Endothelial cell of umbilical vein (primary cell): ENCODE measurements around the gene CXCR1. TPM values are rescaled to one million over a fixed set of nuclear protein-coding genes. Genes with fewer than 3 reads are reported as not detected.

Experiments
- BruUV-seq: library from RNA; stranded (reverse); fragments of 400-500 nt; replicated peaks from 2 replicates; lab custom pipeline; 2021; lab: Mats Ljungman, UMichigan
- CTCF ChIA-PET: fragments of 300-600, 350-600 bp; sonication (Branson Sonifier 250); formaldehyde crosslinking; loops from one replicate; lab custom pipeline; 2021; ENCODE audit warnings: antibody characterized with exemption, inconsistent platforms; lab: Charles Lee
- POLR2A ChIA-PET: fragments of 300-600, 350-600 bp; sonication (Branson Sonifier 250); formaldehyde crosslinking; loops from one replicate; lab custom pipeline; 2021; ENCODE audit warnings: antibody characterized with exemption, inconsistent platforms; lab: Charles Lee
- DNase-seq: peaks from one replicate; pipeline ENCODE4 v3.0.0-alpha.2; 2011; ENCODE audit warnings: low read depth, low spot score
- FAIRE-seq: peaks from 2 replicates; lab custom pipeline; 2011; peaks lifted over from hg19 to GRCh38; lab: Jason Lieb, UNC
- H2AFZ ChIP-seq: 2 replicates; pipeline ENCODE4 v1.6.0; 2012; ENCODE audit warnings: low read depth, low read length, control low read depth, inconsistent platforms
- H3K27ac ChIP-seq: 2 replicates; pipeline ENCODE4 v1.5.1; 2011; ENCODE audit warnings: low read depth, mild to moderate bottlenecking, control low read depth, low read length, moderate library complexity; ENCODE audit not compliant: insufficient read depth
- H3K27me3 ChIP-seq, 2 experiments: 2 replicates each; pipeline versions ENCODE4 v1.6.0 to v1.6.1; 2011; ENCODE audit warnings: low read length in 2 of 2, mixed read lengths in 1 of 2; ENCODE audit not compliant: control insufficient read depth in 2 of 2, insufficient read depth in 2 of 2
- H3K36me3 ChIP-seq, 2 experiments: 2 replicates in 1 of 2; 3 replicates in 1 of 2; pipeline ENCODE4 v1.5.1; 2011; ENCODE audit warnings: low read length in 2 of 2, mild to moderate bottlenecking in 1 of 2, moderate library complexity in 1 of 2; ENCODE audit not compliant: control insufficient read depth in 2 of 2, insufficient read depth in 2 of 2; ENCODE audit errors: extremely low read depth in 1 of 2
- H3K4me1 ChIP-seq: 3 replicates; pipeline ENCODE4 v1.5.1; 2011; ENCODE audit warnings: mild to moderate bottlenecking, low read length; ENCODE audit not compliant: control insufficient read depth, insufficient read depth; ENCODE audit errors: extremely low read depth
- H3K4me2 ChIP-seq: 2 replicates; pipeline ENCODE4 v1.6.1; 2011; ENCODE audit warnings: low read length, control low read depth, mixed read lengths; ENCODE audit not compliant: insufficient read depth
- H3K4me3 ChIP-seq, 3 experiments: fragments of 200-600 bp in 1 of 3; sonication (generic), shearing (Covaris generic) in 1 of 3; replicated peaks in 1 of 3; 2 replicates each; pipeline ENCODE4 v1.5.1; 2011 to 2016; ENCODE audit warnings: control low read depth in 3 of 3, low read length in 3 of 3, mild to moderate bottlenecking in 2 of 3, inconsistent platforms in 1 of 3, low read depth in 1 of 3, moderate library complexity in 1 of 3; ENCODE audit not compliant: insufficient read depth in 1 of 3
- H3K79me2 ChIP-seq: 2 replicates; pipeline ENCODE4 v1.6.0; 2012; ENCODE audit warnings: low read length, inconsistent platforms; ENCODE audit not compliant: control insufficient read depth, insufficient read depth
- H3K9ac ChIP-seq: replicated peaks from 2 replicates; pipeline ENCODE3; 2011; ENCODE audit warnings: low read length, control low read depth; ENCODE audit not compliant: insufficient read depth; ENCODE audit errors: extremely low read depth
- H3K9me1 ChIP-seq: replicated peaks from 3 replicates; pipeline ENCODE4 v1.6.0; 2011; ENCODE audit warnings: mild to moderate bottlenecking, low read length; ENCODE audit not compliant: control insufficient read depth, insufficient read depth; ENCODE audit errors: extremely low read depth
- H3K9me3 ChIP-seq: replicated peaks from 2 replicates; pipeline ENCODE4 v1.5.1; 2012; ENCODE audit warnings: low read length, inconsistent platforms; ENCODE audit not compliant: control insufficient read depth, insufficient read depth
- H4K20me1 ChIP-seq: replicated peaks from 2 replicates; pipeline ENCODE3; 2011; ENCODE audit warnings: mild to moderate bottlenecking, low read length; ENCODE audit not compliant: control insufficient read depth, insufficient read depth; ENCODE audit errors: extremely low read depth
- EZH2 ChIP-seq: IDR thresholded peaks from 2 replicates; pipeline ENCODE4 v1.6.1; 2012; ENCODE audit warnings: borderline replicate concordance, low read depth, mild to moderate bottlenecking, moderate library complexity, low read length, inconsistent platforms; ENCODE audit not compliant: severe bottlenecking
- FOS ChIP-seq: IDR thresholded peaks from 2 replicates; pipeline ENCODE4 v1.6.1; 2011; ENCODE audit warnings: mild to moderate bottlenecking, low read length, moderate library complexity, borderline replicate concordance; ENCODE audit not compliant: insufficient read depth
- GATA2 ChIP-seq: IDR thresholded peaks from 2 replicates; pipeline ENCODE4 v1.7.0; 2011; ENCODE audit warnings: low read depth, mild to moderate bottlenecking, moderate library complexity, mixed read lengths, low read length; ENCODE audit not compliant: insufficient read length, insufficient read depth
- JUN ChIP-seq: IDR thresholded peaks from 2 replicates; pipeline ENCODE4 v1.6.1; 2011; ENCODE audit warnings: borderline replicate concordance, low read depth; ENCODE audit not compliant: insufficient read length, insufficient read depth
- MYC ChIP-seq: IDR thresholded peaks from one replicate; pipeline ENCODE4 v1.6.1; 2011; ENCODE audit warnings: mild to moderate bottlenecking, low read depth, low read length
- POLR2A ChIP-seq: IDR thresholded peaks from 2 replicates; pipeline ENCODE4 v1.6.1; 2012; ENCODE audit warnings: low read depth, mild to moderate bottlenecking, control low read depth, low read length
- POLR2AphosphoS5 ChIP-seq: IDR thresholded peaks from 2 replicates; pipeline ENCODE4 v1.6.1; 2012; ENCODE audit warnings: low read depth, mild to moderate bottlenecking, control low read depth, low read length, moderate library complexity; ENCODE audit not compliant: insufficient read depth
- dilution Hi-C: fragments of 300-500 bp; cut with MboI; formaldehyde crosslinking; loops from one replicate; pipeline ENCODE4 v1.15.0; 2019; ENCODE audit warnings: low sequenced_read_pairs; ENCODE audit not compliant: extremely low pct_ligation_motif_present
- intact Hi-C: fragments of 100-400 bp; cut with micrococcal nuclease; formaldehyde crosslinking; loops from one replicate; pipeline ENCODE4 v1.10.0; 2022
- polyA plus RNA-seq, 4 experiments: library from polyadenylated mRNA; depleted of rRNA in 3 of 4; stranded (reverse) in 3 of 4; unstranded in 1 of 4; fragments of >200 nt; gene quantifications; 2 replicates each; pipeline versions ENCODE4 v1.2.1 to v1.2.3, GENCODE V29; 2011 to 2012; ENCODE audit warnings: missing spikeins in 1 of 4
- total RNA-seq: library from RNA; stranded (reverse); gene quantifications from 2 replicates; pipeline ENCODE4 v1.2.3, GENCODE V29; 2021
- TF ChIP-seq, protein P1 (sequence below), 2 donors: IDR thresholded peaks; 1 replicate in 1 of 2; 2 replicates in 1 of 2; pipeline ENCODE4 v1.5.1; 2011; ENCODE audit warnings: low read length in 2 of 2, mild to moderate bottlenecking in 2 of 2, moderate library complexity in 2 of 2, control low read depth in 1 of 2, inconsistent platforms in 1 of 2, low read depth in 1 of 2; ENCODE audit not compliant: insufficient read depth in 1 of 2; ENCODE audit errors: extremely low read depth in 1 of 2
- TF ChIP-seq, protein P2 (sequence below): IDR thresholded peaks from 2 replicates; pipeline ENCODE4 v1.6.1; 2011; ENCODE audit not compliant: insufficient read depth, insufficient read length

Gene CXCR1
- total and polyA plus RNA-seq, 2 donors (not counting 3 experiments of a cell fraction or from before 2014, with no cell fraction given) = not detected

DNA sequence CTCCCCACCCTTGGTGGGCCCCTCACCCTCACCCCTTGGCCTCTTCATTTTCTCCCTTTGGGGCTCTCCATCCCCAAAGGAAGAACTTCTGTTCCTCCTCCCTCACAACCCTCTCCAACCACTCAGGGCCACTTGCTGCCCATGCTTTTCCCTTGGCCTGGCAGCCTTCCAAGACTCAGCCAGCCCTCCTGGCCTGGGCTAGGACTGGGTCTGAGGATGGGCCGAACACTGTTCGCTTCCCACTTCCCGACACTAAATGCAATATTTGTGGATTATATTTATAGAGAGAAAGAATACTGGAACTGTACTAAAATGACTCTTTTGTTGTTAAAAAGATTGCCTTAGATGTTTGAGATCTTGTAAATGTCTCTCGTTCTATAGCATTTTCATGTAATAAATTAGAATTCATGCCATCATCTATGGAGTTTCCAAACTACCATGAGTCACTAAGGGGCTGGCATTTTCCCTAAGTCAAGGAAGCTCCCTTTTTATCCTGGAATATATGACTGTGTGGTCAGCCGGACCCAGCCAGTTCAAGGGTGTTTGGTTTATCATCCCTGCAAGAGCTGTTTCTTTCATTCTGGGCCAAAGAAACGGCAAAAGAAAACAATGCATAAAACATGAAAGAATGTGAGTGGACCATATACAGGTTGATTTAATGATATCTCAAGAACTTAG lies 37.2 kb downstream of the CXCR1 start:
- H3K27ac ChIP-seq = no peak overlapping the region
- TF ChIP-seq EZH2 (no peak), MYC (no peak), POLR2A (no peak), JUN (no peak), POLR2AphosphoS5 (no peak), FOS (no peak), GATA2 (no peak)
- TF ChIP-seq, protein P1, sequence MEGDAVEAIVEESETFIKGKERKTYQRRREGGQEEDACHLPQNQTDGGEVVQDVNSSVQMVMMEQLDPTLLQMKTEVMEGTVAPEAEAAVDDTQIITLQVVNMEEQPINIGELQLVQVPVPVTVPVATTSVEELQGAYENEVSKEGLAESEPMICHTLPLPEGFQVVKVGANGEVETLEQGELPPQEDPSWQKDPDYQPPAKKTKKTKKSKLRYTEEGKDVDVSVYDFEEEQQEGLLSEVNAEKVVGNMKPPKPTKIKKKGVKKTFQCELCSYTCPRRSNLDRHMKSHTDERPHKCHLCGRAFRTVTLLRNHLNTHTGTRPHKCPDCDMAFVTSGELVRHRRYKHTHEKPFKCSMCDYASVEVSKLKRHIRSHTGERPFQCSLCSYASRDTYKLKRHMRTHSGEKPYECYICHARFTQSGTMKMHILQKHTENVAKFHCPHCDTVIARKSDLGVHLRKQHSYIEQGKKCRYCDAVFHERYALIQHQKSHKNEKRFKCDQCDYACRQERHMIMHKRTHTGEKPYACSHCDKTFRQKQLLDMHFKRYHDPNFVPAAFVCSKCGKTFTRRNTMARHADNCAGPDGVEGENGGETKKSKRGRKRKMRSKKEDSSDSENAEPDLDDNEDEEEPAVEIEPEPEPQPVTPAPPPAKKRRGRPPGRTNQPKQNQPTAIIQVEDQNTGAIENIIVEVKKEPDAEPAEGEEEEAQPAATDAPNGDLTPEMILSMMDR (IDR thresholded peaks at IDR 0.05; ENCODE audit: extremely low read depth in 1 of 2, insufficient read depth in 1 of 2, low read depth in 1 of 2, low read length in 2 of 2) = no peak
- TF ChIP-seq, protein P2, sequence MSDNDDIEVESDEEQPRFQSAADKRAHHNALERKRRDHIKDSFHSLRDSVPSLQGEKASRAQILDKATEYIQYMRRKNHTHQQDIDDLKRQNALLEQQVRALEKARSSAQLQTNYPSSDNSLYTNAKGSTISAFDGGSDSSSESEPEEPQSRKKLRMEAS = no peak
- no peak overlapping the region for H2AFZ ChIP-seq
- intact Hi-C loops (no loop called here), dilution Hi-C loops (no loop called here)
- peaks cover 2 to 3% of the 10 kb centered on the region in 2 experiments for H3K27me3 ChIP-seq
- DNase-seq = no peak
- H3K79me2 ChIP-seq = no peaks in the 10 kb centered on the region
- BruUV-seq = no TSS peak
- H3K4me3 ChIP-seq = no peak overlapping the region
- H3K9ac ChIP-seq = no peak overlapping the region
- no peaks in the 10 kb centered on the region for H4K20me1 ChIP-seq
- CTCF ChIA-PET = no interaction called here
- H3K4me2 ChIP-seq = no peak overlapping the region
- no peak for FAIRE-seq
- no peaks in the 10 kb centered on the region for H3K4me1 ChIP-seq
- H3K9me1 ChIP-seq = no peaks in the 10 kb centered on the region
- POLR2A ChIA-PET = no interaction called here
- H3K36me3 ChIP-seq = no peaks in the 10 kb centered on the region
- no peaks in the 10 kb centered on the region for H3K9me3 ChIP-seq
